DOHH2 (cell line): ENCODE data around the gene SLC16A12.

Experiments
- CTCF ChIP-seq: fragments of 200-600 bp; sonication (generic); IDR thresholded peaks from one replicate; pipeline ENCODE4 v1.5.1; 2014; ENCODE audit warnings: antibody characterized with exemption, mild to moderate bottlenecking, low read depth, low read length; ENCODE audit not compliant: poor library complexity, severe bottlenecking
- EZH2phosphoT487 ChIP-seq: fragments of 200-600 bp; sonication (generic); IDR thresholded peaks from 2 replicates; pipeline ENCODE4 v1.6.1; 2017; ENCODE audit warnings: borderline replicate concordance, mild to moderate bottlenecking, antibody characterized with exemption, low read length, moderate library complexity, mixed read lengths

GRCh38 chr10:89458291-89458690, 77.1 kb downstream of the SLC16A12 start:
- no peak for TF ChIP-seq CTCF
- no peak for TF ChIP-seq EZH2phosphoT487
